Heart left ventricle (tissue), 16 donors: ENCODE results near the gene DYNAP. TPM values are rescaled to one million over a fixed set of nuclear protein-coding genes. Genes with fewer than 3 reads are reported as not detected.

Experiments used
- ATAC-seq, 4 donors: fragments of 200-7000 bp; cut with Tn5 transposase; one replicate each; pipeline ENCODE4 v1.9.1; 2020 to 2022; ENCODE audit warnings: moderate library complexity in 4 of 4, mild to moderate bottlenecking in 3 of 4, moderate number of reproducible peaks in 1 of 4
- DNase-seq, 5 donors: peaks; one replicate each; pipeline ENCODE4 v3.0.0-alpha.2; 2020
- H3K27ac ChIP-seq, 12 donors: fragments of 200-600 bp; sonication (generic) in 4 of 12; one replicate each; pipeline versions ENCODE4 v1.5.0 to v1.8.0; 2016 to 2022; ENCODE audit warnings: mild to moderate bottlenecking in 2 of 12
- H3K27me3 ChIP-seq, 9 donors: fragments of 200-600 bp; sonication (generic) in 2 of 9; one replicate each; pipeline versions ENCODE4 v1.5.1 to v1.8.0; 2016 to 2022; ENCODE audit warnings: mild to moderate bottlenecking in 3 of 9
- H3K36me3 ChIP-seq, 9 donors: fragments of 200-600 bp; sonication (generic) in 2 of 9; one replicate each; pipeline versions ENCODE4 v1.5.0 to v1.8.0; 2018 to 2022; ENCODE audit warnings: mild to moderate bottlenecking in 2 of 9
- H3K4me1 ChIP-seq, 12 donors: fragments of 200-600 bp; sonication (generic) in 4 of 12; one replicate each; pipeline versions ENCODE4 v1.5.0 to v1.8.0; 2016 to 2022; ENCODE audit warnings: mild to moderate bottlenecking in 3 of 12
- H3K4me3 ChIP-seq, 12 donors: fragments of 200-600 bp; sonication (generic) in 4 of 12; one replicate each; pipeline versions ENCODE4 v1.5.0 to v1.8.0; 2017 to 2022; ENCODE audit warnings: mild to moderate bottlenecking in 9 of 12, moderate library complexity in 4 of 12
- H3K9me3 ChIP-seq, 12 donors: fragments of 200-600 bp; sonication (generic) in 4 of 12; one replicate each; pipeline versions ENCODE4 v1.5.0 to v1.8.0; 2016 to 2022; ENCODE audit warnings: mild to moderate bottlenecking in 1 of 12
- CTCF ChIP-seq, 12 donors: fragments of 200-600 bp; sonication (generic) in 4 of 12; IDR thresholded peaks; one replicate each; pipeline versions ENCODE4 v1.5.0 to v1.8.0; 2018 to 2022; ENCODE audit warnings: antibody characterized with exemption in 12 of 12, mild to moderate bottlenecking in 5 of 12
- POLR2A ChIP-seq, 2 donors: fragments of 450-650 bp; IDR thresholded peaks; one replicate each; pipeline ENCODE4 v1.6.1; 2017; ENCODE audit warnings: antibody characterized with exemption in 2 of 2, mild to moderate bottlenecking in 2 of 2, moderate library complexity in 2 of 2
- WGBS, 4 donors: extraction: QIAGEN DNeasy Blood & Tissue Kit in 2 of 4; methylation state at CpG; one replicate each; pipeline versions ENCODE4 v1.1.5 to v1.1.7; 2013 to 2018; 5-methylcytosine and 5-hydroxymethylcytosine counted together
- intact Hi-C, 10 donors: fragments of 100-400 bp; cut with DNase I; formaldehyde crosslinking; loops; one replicate each; pipeline versions ENCODE4 v1.11.1 to v1.14.2; 2022
- polyA plus RNA-seq, 2 donors: library from polyadenylated mRNA; stranded (reverse); fragments of 200-250 nt; gene quantifications; one replicate each; pipeline ENCODE4 v1.2.3, GENCODE V29; 2013
- total RNA-seq, 9 donors: library from RNA; depleted of rRNA in 2 of 9; stranded (reverse); fragments of >200 nt in 2 of 9; fragmentation: NEBNext Ultra II Directional in 3 of 9; extraction: Animal tissue kit (Norgen Biotek cat#: 25700) in 3 of 9; gene quantifications; one replicate each; pipeline versions ENCODE4 v1.1.0 to v1.2.4, GENCODE V29; 2016 to 2023
- donor health status: ischemic (EF 13 %, LVEDD 7.1; RV severe dilation, severe dysfunction).
- donor health status: healthy with polysubstance abuse.
- donor health status: DM: no; HTN: yes; CAD: no.
- donor health status: DM: no; HTN: no; CAD: no.
- donor health status: ischemic (EF 25% LVEDD 6.9; RV normal size, moderate dysfunction).
- donor health status: ischemic (EF 25% LVEDD 5.7; RV mildly dilated, moderate dysfunction).
- donor health status: healthy.
- donor health status: DM: yes; HTN: yes; CAD: no.
- donor health status: ischemic (EF 35%, LVEDD 5.7; RV mildly dilated, moderate dysfunction).
- donor health status: nonischemic (EF 11% LVEDD 7.7; RV severe dilation, severe dysfunction).
- donor health status: DM: yes; HTN: yes; CAD: no.
- donor health status: PGD.
- donor health status: ischemic (EF 29% LVEDD 5.4; RV normal size, mild dysfunction).
- donor health status: nonischemic (EF 23%, LVEDD 6.1; RV moderate dilation, normal function).

DYNAP gene
- total and polyA plus RNA-seq, 11 donors, result not detected

- 70 to 77% (median 74%) methylated on average over 4 of the region's 4 CpGs for WGBS, 4 donors
Measured at GRCh38 chr18:54613174-54613573, 22.1 kb downstream of the DYNAP start.

GRCh38 chr18:54616220-54616848 is 25.3 kb downstream of the DYNAP start:
- H3K9me3 ChIP-seq, result peaks cover 0 to 5% (median 0%) of the 10 kb centered on the region in 12 donors
- TF ChIP-seq POLR2A (IDR thresholded peaks at IDR 0.05) (no peak), CTCF (IDR thresholded peaks at IDR 0.05) (no peak)
- no peaks in the 10 kb centered on the region for H3K4me1 ChIP-seq
- no peaks in the 10 kb centered on the region for H3K36me3 ChIP-seq
- WGBS, 4 donors, result 73 to 82% (median 76%) methylated on average over 3 of the region's 3 CpGs
- H3K27ac ChIP-seq, result no peak overlapping the region
- ATAC-seq, result no peak
- H3K4me3 ChIP-seq, result no peak overlapping the region
- no peaks in the 10 kb centered on the region for H3K27me3 ChIP-seq
- DNase-seq, result no peak
- intact Hi-C loops, result no loop called here

More at GRCh38 chr18:54613174-54613573, 22.1 kb downstream of the DYNAP start:
- no peak overlapping the region for H3K4me3 ChIP-seq
- H3K4me1 ChIP-seq, result no peaks in the 10 kb centered on the region
- no peaks in the 10 kb centered on the region for H3K9me3 ChIP-seq
- intact Hi-C loops, result no loop called here
- no peaks in the 10 kb centered on the region for H3K36me3 ChIP-seq
- ATAC-seq (no peak), DNase-seq (no peak)
- H3K27me3 ChIP-seq, result no peaks in the 10 kb centered on the region
- TF ChIP-seq POLR2A (IDR thresholded peaks at IDR 0.05) (no peak), CTCF (IDR thresholded peaks at IDR 0.05) (no peak)
- no peak overlapping the region for H3K27ac ChIP-seq

- ATAC-seq, result no peak
Measured at GRCh38 chr18:54622084-54622483, 31.0 kb downstream of the DYNAP start.

GRCh38 chr18:54626779-54627178 is 35.7 kb downstream of the DYNAP start:
- WGBS, 4 donors, result 57 to 75% (median 62%) methylated on average over 1 of the region's 1 CpG
- Histone ChIP-seq H3K27ac (no peak overlapping the region), H3K27me3 (no peaks in the 10 kb centered on the region), H3K9me3 (peaks cover 0 to 25% (median 2%) of the 10 kb centered on the region in 12 donors), H3K4me1 (no peaks in the 10 kb centered on the region), H3K36me3 (no peaks in the 10 kb centered on the region), H3K4me3 (no peak overlapping the region)
- ATAC-seq (no peak), DNase-seq (no peak)
- intact Hi-C loops, result no loop called here
- TF ChIP-seq CTCF (IDR thresholded peaks at IDR 0.05) (no peak), POLR2A (IDR thresholded peaks at IDR 0.05) (no peak)

More at GRCh38 chr18:54622084-54622483, 31.0 kb downstream of the DYNAP start:
- Histone ChIP-seq H3K9me3 (peaks cover 0 to 25% (median 0%) of the 10 kb centered on the region in 12 donors), H3K27ac (no peak overlapping the region), H3K36me3 (no peaks in the 10 kb centered on the region), H3K4me1 (no peaks in the 10 kb centered on the region), H3K27me3 (no peaks in the 10 kb centered on the region), H3K4me3 (no peak overlapping the region)
- DNase-seq, result no peak
- intact Hi-C loops, result no loop called here
- TF ChIP-seq CTCF (IDR thresholded peaks at IDR 0.05) (no peak), POLR2A (IDR thresholded peaks at IDR 0.05) (no peak)
